ENCODE data around the gene POLD4.
A peak's percentile ranks its signal among the peaks of the same experiment; 100 is the strongest.
"Not testable (repeated sequence)": the region's sequence is repeated elsewhere in the genome, so short reads cannot be mapped to it uniquely, and the experiment has no call there.

Gene POLD4

DNA sequence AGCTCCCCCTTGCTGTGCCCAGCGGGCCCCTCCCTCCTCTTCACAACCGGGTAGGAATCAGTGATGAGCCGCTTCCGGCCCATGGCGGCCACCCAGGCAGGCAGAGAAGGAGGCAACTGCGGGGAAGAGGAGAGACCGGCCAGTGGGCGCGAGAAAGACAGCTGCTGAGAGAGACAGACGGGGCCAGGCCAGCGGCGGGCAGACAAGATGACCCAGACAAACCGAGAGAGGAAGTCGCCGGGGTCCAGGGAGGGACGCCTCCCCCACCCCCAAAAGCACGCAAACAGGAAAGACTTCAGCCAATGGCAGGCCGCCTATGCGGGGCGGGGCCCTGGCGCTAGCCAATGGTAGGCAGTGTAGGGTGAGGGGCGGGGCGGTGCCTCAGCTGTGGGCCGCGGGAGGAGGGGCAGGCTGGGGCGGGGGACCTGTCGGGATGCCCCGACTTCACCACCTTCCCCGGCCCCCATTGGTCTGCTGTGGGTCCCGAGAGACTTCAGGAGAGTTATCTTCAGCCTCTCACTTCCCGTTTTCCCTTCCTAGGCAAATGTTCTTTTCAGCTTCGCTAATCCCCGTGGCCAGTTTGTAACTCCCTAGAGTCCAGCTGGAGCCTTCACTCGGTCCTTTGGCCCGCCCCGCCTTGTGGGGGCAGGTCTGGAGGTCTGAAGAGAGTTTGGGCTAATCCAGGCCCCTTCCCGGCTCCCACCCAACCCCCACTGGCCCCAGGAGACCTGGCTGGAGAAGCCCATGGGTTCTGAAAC lies at the start of gene POLD4:
TSS of gene POLD4 (minus strand) at position 230 of the 758 bp plus-strand sequence. CDS start at position 83, 147 bp downstream.
- Mint-ChIP-seq H3K4me3 (peak within 1 kb of the TSS; percentile 92), H3K36me3 (ENCODE audit: low read depth) (no peaks in the 10 kb centered on the region), H3K9me3 (no peaks in the 10 kb centered on the region), H3K27me3 (ENCODE audit: low read depth) (peaks cover 5% of the 10 kb centered on the region), H3K4me1 (ENCODE audit: low read depth) (peaks cover 33% of the 10 kb centered on the region), H3K27ac (peak within 1 kb of the TSS; percentile 100)
- peak; percentile 97 for DNase-seq (ENCODE audit: low spot score)

DNA sequence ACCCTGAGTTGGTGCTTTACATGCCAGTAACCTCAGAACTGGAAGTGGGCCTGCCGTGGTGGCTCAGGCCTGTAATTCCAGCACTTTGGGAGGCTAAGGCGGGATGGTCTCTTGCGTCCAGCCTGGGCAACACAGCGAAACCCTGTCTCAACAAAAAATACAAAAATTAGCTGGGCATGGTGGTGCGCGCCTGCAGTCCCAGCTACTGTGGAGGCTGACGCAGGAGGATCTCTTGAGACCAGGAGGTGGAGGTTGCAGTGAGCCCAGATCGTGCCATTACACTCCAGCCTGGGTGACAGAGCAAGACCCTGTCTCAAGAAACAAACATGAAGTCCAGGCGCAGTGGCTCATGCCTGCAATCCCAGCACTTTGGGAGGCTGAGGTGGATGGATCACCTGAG lies 49.7 kb upstream of the POLD4 start:
- peaks cover 61% of the 10 kb centered on the region for H3K36me3 Mint-ChIP-seq (ENCODE audit: low read depth)

DNA sequence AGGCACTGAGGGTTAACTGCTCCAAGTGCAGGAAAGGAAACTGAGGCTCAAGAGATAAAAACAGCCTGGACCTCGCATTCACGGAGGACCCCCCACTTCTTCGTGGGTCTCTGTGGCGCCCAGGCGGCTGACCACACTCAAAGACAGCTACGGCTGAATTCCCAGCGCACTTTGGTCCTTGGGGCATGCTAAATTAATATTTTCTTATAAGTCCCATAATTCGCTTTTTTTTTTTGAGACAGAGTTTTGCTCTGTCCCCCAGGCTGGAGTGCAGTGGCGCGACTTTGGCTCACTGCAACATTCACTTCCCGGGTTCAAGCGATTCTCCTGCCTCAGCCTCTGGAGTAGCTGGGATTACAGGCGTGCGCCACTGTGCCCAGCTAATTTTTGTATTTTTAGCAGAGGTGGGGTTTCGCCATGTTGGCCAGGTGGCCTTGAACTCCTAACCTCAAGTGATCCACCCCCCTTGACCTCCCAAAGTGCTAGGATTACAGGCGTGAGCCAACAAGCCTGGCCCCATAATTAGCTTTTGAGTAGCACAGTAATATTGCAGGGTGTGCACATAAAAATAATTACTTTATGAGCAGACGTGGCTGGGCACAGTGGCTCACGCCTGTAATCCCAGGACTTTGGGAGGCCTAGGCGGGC lies 49.0 kb upstream of the POLD4 start:
- not testable (repeated sequence) for DNase-seq (ENCODE audit: low spot score); H3K27me3 Mint-ChIP-seq (ENCODE audit: low read depth); H3K9me3 Mint-ChIP-seq
- Mint-ChIP-seq H3K4me1 (ENCODE audit: low read depth) (peaks cover 35% of the 10 kb centered on the region), H3K4me3 (peak overlapping the region; percentile 74), H3K36me3 (ENCODE audit: low read depth) (peaks cover 61% of the 10 kb centered on the region), H3K27ac (peak overlapping the region; percentile 84)

More for the DNA sequence above, 49.7 kb upstream of the POLD4 start:
- not testable (repeated sequence) for DNase-seq (ENCODE audit: low spot score); H3K27me3 Mint-ChIP-seq (ENCODE audit: low read depth); H3K9me3 Mint-ChIP-seq
- Mint-ChIP-seq H3K27ac (peak overlapping the region; percentile 84), H3K4me3 (peak overlapping the region; percentile 94), H3K4me1 (ENCODE audit: low read depth) (peaks cover 36% of the 10 kb centered on the region)

DNA sequence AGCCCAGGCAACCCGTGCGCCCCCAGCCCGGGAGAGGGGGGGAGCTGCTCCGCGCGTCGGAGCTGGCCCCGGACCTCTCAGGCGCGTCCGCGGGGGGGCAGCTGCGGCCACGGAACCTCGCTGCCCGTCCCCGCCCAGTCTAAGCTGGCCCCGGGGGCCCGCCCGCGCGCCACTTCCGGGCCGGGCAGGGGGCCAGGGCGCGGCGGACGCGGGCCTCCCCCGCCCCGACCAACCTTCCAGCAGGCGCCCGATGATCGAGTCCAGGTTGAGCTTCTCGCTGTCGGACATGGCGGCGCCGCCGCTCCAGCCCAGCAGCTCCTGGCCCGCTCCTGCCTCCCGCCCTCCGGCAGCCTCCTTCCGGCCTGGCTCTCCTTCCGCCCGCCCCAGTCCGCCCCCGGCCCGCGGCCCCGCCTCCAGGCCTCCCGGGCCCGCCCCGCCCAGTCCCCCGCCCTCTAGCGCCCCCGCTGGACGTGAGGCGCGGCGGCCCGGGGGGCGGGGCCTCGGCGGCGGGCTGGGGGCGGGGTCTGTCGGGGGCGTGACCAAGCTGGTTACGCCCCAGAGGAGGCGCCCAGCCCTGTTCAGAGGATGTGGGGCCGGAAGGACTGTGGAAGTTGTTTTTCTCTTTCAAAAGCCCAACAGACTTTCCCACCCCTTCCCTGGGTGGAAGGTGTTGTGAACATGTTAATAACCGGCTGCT lies 48.3 kb upstream of the POLD4 start, which contains the start of gene PPP1CA:
TSS of gene PPP1CA (minus strand) at position 364 of the 697 bp plus-strand sequence. CDS start at position 288, 76 bp downstream.
- peak within 1 kb of the TSS; percentile 90 for H3K4me3 Mint-ChIP-seq
- H3K36me3 Mint-ChIP-seq (ENCODE audit: low read depth) = peaks cover 60% of the 10 kb centered on the region
- H3K4me1 Mint-ChIP-seq (ENCODE audit: low read depth) = peaks cover 35% of the 10 kb centered on the region

DNA sequence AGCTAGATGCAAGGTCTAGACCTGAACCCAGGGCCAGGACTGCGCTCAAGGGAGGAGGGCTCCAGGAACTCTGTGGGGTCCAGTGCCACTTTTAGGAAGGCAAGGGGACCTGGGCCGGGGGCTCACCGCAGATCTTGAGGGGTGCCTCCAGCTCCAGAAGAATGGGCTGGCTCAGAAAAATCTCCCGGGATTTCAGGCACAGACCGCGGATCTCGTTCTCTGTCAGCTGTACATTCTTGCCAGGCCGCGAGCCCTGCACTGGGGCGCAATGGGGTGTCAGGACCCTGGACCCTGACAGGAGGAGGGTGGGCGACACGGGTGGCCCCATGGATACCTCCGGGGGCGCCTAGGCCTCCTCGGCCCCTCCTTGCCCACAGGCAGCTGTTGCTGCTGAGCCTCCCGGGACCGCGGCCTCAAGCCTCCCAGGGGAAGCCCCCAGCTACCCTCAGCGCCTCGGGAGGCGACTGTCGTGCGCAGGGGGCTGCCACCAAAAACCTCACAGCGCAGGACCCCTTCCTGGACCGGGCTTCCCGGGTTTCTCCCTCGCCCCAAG lies 47.7 kb upstream of the POLD4 start:
- no peak for DNase-seq (ENCODE audit: low spot score)
- peaks cover 59% of the 10 kb centered on the region for H3K36me3 Mint-ChIP-seq (ENCODE audit: low read depth)

More for the DNA sequence above, 48.3 kb upstream of the POLD4 start, which contains the start of gene PPP1CA:
- peak; percentile 87 for DNase-seq (ENCODE audit: low spot score)
- Mint-ChIP-seq H3K27ac (peak within 1 kb of the TSS; percentile 84), H3K27me3 (ENCODE audit: low read depth) (no peaks in the 10 kb centered on the region), H3K9me3 (no peaks in the 10 kb centered on the region)

DNA sequence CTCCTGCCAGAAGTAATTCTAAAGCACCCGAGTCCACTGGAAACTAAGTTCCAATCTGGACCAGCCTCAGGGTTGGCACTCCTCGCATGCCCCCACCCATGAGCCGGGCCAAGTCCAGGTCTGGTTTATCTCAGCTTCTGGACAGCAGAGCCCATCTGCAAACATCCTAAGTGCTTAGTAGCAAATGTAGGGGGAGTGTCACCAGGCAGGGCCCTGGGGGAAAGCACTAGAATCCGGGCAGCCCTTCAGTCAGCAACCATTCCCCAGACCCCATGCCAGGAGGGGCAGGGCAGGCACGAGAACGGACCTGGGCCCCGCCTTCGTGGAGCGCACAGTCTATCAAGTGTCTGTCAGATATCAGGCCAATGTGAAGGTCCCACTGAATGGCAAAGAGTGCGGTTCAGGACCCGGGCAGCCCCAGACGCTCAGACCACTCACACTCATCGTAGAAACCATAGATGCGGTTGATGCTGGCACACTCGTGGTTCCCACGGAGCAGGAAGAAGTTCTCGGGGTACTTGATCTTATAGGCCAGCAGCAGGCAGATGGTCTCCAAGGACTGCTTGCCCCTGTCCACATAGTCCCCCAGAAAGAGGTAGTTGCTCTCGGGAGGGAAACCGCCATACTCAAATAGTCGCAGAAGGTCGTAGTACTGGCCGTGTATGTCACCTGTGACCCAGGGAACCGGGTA lies 47.0 kb upstream of the POLD4 start:
- H3K27ac Mint-ChIP-seq = peak overlapping the region; percentile 69
- H3K9me3 Mint-ChIP-seq = no peaks in the 10 kb centered on the region
- H3K4me1 Mint-ChIP-seq (ENCODE audit: low read depth) = peaks cover 30% of the 10 kb centered on the region
- peak overlapping the region; percentile 90 for H3K4me3 Mint-ChIP-seq
- DNase-seq (ENCODE audit: low spot score) = no peak
- H3K36me3 Mint-ChIP-seq (ENCODE audit: low read depth) = peaks cover 55% of the 10 kb centered on the region
- H3K27me3 Mint-ChIP-seq (ENCODE audit: low read depth) = no peaks in the 10 kb centered on the region

More for the DNA sequence above, 47.7 kb upstream of the POLD4 start:
- H3K9me3 Mint-ChIP-seq = no peaks in the 10 kb centered on the region
- H3K27me3 Mint-ChIP-seq (ENCODE audit: low read depth) = no peaks in the 10 kb centered on the region
- no peak overlapping the region for H3K27ac Mint-ChIP-seq
- peaks cover 34% of the 10 kb centered on the region for H3K4me1 Mint-ChIP-seq (ENCODE audit: low read depth)
- H3K4me3 Mint-ChIP-seq = peak overlapping the region; percentile 90

DNA sequence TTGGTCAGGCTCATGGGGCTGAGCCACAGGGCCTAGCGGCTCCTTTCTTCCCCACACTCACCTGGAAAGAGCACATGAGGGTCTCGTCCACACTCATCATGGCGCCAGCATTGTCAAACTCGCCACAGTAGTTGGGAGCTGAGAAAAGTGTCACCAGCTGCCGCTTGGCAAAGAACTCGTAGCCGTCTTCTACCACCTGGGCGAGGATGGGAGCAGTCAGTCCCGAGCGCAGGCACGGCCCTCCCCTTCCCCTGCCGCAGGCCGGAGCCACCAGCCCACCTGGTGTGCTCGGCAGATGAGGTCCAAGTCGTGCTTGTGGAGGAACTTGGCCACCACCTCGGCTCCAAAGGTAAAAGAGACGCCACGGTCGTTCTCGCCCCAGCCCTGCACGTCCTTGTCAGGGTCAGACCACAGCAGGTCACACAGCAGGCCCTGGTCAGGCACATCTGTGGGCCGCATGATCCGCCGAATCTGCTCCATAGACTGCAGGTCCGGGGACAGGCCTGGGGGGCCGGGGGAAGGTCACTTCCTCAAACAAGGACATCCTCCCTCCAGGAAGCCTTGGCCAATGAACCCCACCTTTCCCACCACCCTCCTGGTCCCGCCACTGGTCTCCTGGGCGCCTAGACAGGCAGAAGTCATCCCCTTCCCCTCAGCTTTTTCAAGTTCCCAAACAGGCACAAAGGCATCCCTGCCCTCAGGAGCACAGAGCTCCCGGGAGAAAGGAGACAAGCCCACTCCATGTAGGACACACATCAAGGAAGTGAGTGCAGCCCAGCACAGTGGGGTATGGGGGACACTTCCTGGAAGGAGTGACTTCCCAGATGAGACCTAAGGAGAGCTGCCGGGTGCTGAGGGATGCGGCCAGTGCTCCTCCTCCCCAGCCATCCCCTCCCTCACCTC lies 45.6 kb upstream of the POLD4 start:
- Mint-ChIP-seq H3K4me1 (ENCODE audit: low read depth) (peaks cover 27% of the 10 kb centered on the region), H3K27me3 (ENCODE audit: low read depth) (no peaks in the 10 kb centered on the region), H3K36me3 (ENCODE audit: low read depth) (peaks cover 48% of the 10 kb centered on the region), H3K9me3 (no peaks in the 10 kb centered on the region), H3K4me3 (peak overlapping the region; percentile 51), H3K27ac (peak overlapping the region; percentile 31)
- DNase-seq (ENCODE audit: low spot score) = no peak

DNA sequence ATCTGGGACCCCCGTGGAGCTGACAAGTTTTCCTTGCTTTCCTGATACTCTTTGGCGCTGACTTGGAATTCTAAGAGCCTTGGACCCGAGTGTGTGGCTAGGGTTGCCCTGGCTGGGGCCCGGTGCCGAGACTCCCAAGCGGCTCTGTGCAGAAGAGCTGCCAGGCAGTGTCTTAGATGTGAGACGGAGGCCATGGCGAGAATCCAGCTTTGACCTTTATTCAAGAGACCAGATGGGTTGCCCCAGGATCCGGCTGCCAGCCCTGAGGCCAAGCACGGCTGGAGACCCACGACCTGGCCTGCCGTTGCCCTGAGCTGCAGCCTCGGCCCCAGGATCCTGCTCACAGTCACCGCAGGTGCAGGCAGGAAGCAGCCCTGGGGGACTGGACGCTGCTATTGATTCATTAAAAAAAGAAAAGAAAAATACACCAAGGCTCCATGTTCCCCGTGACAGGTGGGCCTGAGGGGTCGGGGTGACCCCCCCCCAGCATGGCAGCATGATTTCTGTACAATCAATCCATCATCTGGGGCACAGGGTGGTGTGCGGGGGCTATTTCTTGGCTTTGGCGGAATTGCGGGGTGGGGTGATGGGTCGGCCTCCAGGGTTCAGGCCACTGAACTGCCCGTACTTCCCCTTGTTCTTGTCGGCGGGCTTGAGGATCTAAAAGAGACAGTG lies 44.8 kb upstream of the POLD4 start:
- Mint-ChIP-seq H3K36me3 (ENCODE audit: low read depth) (peaks cover 49% of the 10 kb centered on the region), H3K9me3 (no peaks in the 10 kb centered on the region), H3K27me3 (ENCODE audit: low read depth) (no peaks in the 10 kb centered on the region), H3K27ac (peak overlapping the region; percentile 67), H3K4me1 (ENCODE audit: low read depth) (peaks cover 28% of the 10 kb centered on the region), H3K4me3 (peak overlapping the region; percentile 45)
- no peak for DNase-seq (ENCODE audit: low spot score)

DNA sequence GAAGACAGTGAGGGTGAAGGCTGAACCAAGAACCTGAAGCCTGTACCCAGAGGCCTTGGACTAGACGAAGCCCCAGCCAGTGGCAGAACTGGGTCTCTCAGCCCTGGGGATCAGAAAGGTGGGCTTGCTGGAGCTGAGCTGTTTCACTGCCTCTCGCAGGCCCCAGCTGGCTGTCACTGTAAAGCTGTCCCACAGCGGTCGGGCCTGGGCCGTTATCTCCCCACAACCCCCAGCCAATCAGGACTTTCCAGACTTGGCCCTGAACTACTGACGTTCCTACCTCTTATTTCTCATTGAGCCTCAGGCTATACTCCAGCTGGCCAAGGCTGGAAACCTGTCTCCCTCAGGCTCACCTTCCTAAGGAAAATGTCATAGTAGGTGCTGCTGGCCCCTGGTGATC lies 44.2 kb upstream of the POLD4 start:
- Mint-ChIP-seq H3K4me3 (peak overlapping the region; percentile 45), H3K27me3 (ENCODE audit: low read depth) (no peaks in the 10 kb centered on the region), H3K9me3 (no peaks in the 10 kb centered on the region), H3K4me1 (ENCODE audit: low read depth) (peaks cover 31% of the 10 kb centered on the region), H3K27ac (peak overlapping the region; percentile 31), H3K36me3 (ENCODE audit: low read depth) (peaks cover 52% of the 10 kb centered on the region)
- no peak for DNase-seq (ENCODE audit: low spot score)

DNA sequence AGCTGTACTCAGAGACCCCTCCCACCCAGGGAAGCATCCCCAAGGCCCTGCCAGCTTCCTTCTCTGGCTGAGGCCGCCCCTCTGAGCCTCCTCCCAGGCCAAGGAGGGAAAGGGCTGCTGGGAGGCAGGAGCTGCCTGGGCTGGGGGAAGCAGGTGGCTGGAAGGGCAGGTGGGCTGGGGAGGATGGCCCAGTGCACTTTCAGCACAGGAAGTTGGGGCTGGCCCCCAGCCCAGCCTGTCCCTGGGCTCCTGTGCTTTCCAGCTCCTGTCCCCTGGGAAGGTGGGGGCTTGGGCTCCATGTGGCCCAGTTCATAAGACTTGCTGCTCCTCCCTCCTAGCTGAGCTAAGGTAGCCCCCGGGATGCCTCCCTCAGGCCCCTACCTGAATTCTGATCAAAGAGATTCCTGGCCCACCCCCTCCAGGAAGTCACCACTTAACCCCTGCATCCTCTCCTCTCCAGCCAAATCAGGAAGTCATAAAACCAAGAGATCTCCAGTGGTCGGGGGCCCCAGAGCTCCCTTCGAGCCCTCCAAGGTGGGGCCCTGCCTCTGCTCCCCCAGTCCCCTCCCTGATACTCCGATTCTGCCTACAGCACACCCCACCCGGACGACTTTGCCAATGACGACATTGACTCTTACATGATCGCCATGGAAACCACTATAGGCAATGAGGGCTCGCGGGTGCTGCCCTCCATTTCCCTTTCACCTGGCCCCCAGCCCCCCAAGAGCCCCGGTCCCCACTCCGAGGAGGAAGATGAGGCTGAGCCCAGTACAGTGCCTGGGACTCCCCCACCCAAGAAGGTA lies 43.4 kb upstream of the POLD4 start:
- Mint-ChIP-seq H3K36me3 (ENCODE audit: low read depth) (peaks cover 54% of the 10 kb centered on the region), H3K27ac (peak overlapping the region; percentile 81), H3K4me3 (peak overlapping the region; percentile 62), H3K9me3 (no peaks in the 10 kb centered on the region), H3K27me3 (ENCODE audit: low read depth) (no peaks in the 10 kb centered on the region), H3K4me1 (ENCODE audit: low read depth) (peaks cover 28% of the 10 kb centered on the region)
- no peak for DNase-seq (ENCODE audit: low spot score)

DNA sequence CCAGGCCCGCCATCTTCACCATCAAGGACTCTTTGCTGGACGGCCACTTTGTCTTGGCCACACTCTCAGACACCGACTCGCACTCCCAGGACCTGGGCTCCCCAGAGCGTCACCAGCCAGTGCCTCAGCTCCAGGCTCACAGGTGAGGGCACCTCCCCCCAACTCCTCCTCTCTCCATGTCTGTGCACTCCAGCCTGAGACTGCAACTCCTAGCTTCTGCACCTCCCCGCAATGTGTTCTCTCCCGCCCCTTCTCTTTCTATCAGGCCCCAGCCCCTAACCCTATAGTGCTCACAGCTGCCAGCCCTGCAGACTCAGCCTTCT lies 42.9 kb upstream of the POLD4 start:
- no peaks in the 10 kb centered on the region for H3K27me3 Mint-ChIP-seq (ENCODE audit: low read depth)
- no peak for DNase-seq (ENCODE audit: low spot score)
- no peaks in the 10 kb centered on the region for H3K9me3 Mint-ChIP-seq
- peak overlapping the region; percentile 55 for H3K27ac Mint-ChIP-seq
- H3K36me3 Mint-ChIP-seq (ENCODE audit: low read depth) = peaks cover 54% of the 10 kb centered on the region
- peaks cover 29% of the 10 kb centered on the region for H3K4me1 Mint-ChIP-seq (ENCODE audit: low read depth)
- H3K4me3 Mint-ChIP-seq = no peak overlapping the region
